ENCODE measurements around the gene GFI1B.
"Not testable (repeated sequence)": the region's sequence is repeated elsewhere in the genome, so short reads cannot be mapped to it uniquely, and the experiment has no call there.

Gene GFI1B

DNA sequence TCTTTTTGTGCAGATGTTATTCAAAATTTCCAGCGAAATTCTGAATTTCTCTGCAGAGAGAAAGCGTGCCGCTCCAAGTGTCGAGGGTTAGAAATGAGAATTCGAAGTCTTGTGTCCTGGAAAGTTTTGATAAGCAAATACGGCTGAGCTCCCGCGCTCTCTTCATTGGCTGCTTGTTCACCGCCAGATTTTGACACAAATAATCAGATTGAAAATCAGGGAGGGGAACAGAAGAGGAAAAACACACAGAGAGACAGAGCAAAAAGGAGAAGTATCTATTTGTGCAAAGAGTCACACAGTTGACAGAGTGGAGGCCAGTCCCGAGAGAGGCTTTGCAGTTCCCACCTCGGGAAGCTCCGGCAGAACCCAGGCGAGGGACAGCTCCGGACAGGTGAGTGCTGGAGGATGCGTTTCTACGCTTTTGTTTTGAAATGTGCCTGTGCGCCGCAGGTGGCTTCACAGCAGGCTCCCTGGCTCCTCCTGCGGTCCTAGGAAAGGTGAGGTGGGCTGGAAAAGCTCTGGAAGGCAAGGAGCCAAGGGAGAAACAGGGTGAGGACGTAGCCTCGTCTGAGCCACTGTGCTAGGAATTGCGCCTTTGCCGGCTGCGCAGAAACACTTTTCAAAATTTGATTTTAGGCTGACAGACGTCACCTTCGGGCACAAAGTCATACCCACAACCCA is at the start of gene GFI1B:
TSS of gene GFI1B (plus strand) at position 244 of the 681 bp plus-strand sequence. CDS start 7,985 bp downstream, outside the sequence.
- no peak for DNase-seq (ENCODE audit: low read depth in 2 of 2)

DNA sequence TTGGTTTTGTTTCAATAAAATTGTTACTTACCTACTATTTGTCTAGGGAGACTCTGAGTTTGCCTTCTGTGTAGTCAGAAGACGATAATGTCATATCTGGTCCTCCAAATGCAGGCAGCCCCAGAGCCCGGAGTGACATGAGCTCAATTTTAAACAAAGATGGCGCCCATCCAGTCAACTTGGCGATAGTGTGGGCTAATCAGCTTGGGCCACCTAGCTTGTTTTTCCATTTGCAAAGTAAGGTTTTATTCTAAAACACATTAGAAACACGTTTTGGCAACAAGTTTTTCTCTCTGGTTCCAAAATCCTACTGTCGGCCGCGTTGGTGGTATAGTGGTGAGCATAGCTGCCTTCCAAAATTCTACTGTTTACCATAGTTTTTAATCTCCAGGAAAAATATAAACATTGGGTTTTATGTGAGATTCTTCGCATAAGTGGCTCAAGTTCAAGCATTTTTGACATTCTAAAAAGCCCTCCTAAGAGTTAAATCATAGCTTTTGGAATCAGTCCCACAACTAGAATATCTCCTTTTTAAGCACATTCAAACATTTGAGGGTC is 47.2 kb upstream of the GFI1B start:
- DNase-seq (ENCODE audit: low read depth in 2 of 2), result no peak

GRCh38 chr9:132935026-132935425 is 43.5 kb upstream of the GFI1B start:
- no peak for DNase-seq (ENCODE audit: low read depth in 2 of 2)

- DNase-seq (ENCODE audit: low read depth in 2 of 2), result no peak
Measured at GRCh38 chr9:132937463-132937901, 41.0 kb upstream of the GFI1B start.

DNA sequence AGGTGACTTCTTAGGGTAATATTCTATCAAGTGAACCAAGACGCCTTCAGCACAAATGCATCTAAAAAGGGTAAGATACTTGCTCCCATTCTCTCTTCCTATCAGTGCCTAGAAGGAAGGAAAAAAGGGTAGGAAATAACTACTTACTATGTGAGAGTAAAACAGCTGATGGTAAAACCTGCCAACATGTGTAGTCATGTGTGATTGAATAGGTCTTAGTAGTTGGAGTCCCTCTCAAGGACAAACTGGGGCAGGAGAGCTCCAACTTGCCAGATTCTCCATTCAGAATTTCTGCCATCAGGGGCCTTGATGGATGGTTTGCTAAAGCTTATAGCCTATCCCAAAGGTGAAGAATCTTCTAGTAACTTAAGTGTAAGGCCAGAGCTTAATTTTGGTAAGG is 39.3 kb upstream of the GFI1B start:
- DNase-seq (ENCODE audit: low read depth in 2 of 2), result no peak

DNA sequence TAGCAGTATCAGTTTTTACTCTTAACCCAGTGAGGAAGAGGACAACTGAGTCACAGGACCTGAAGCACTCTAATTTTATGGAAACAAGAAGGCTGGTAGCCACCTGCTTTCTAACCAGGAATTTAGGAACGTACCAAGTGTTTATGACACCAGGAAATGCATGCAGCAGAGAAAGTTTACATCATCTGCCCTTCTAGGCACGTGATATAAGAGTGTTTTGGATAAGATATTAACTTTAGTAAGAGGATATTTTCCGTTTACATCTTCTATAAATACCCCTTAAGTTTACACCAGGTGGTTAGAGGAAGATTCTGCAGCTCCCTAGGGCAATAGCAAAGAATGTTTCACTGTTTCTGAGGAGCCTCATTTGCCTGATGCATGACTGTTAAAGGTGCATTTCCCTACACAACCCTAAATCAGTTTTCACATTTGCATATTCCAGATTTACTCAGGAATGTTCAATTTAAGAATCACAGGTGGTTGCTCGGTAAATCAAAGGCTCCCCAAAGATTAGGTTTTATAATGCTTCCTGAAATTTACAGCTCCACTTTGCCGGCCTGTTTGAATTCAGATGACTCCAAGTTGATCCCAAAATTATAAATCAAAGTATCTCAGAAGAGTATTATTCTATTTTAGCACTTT is 35.8 kb upstream of the GFI1B start:
- DNase-seq (ENCODE audit: low read depth in 2 of 2), result no peak

- no peak for DNase-seq (ENCODE audit: low read depth in 2 of 2)
Measured at GRCh38 chr9:132943651-132944293, 34.7 kb upstream of the GFI1B start.

- DNase-seq (ENCODE audit: low read depth in 2 of 2), result peak; percentile 97 to 98
Measured at GRCh38 chr9:132944294-132945185, 34.0 kb upstream of the GFI1B start, which contains the start of gene TSC1. Gene TSC1, minus strand, starts transcription at chr9:132944616. Its CDS starts 15,744 bp downstream, at chr9:132928872.

DNA sequence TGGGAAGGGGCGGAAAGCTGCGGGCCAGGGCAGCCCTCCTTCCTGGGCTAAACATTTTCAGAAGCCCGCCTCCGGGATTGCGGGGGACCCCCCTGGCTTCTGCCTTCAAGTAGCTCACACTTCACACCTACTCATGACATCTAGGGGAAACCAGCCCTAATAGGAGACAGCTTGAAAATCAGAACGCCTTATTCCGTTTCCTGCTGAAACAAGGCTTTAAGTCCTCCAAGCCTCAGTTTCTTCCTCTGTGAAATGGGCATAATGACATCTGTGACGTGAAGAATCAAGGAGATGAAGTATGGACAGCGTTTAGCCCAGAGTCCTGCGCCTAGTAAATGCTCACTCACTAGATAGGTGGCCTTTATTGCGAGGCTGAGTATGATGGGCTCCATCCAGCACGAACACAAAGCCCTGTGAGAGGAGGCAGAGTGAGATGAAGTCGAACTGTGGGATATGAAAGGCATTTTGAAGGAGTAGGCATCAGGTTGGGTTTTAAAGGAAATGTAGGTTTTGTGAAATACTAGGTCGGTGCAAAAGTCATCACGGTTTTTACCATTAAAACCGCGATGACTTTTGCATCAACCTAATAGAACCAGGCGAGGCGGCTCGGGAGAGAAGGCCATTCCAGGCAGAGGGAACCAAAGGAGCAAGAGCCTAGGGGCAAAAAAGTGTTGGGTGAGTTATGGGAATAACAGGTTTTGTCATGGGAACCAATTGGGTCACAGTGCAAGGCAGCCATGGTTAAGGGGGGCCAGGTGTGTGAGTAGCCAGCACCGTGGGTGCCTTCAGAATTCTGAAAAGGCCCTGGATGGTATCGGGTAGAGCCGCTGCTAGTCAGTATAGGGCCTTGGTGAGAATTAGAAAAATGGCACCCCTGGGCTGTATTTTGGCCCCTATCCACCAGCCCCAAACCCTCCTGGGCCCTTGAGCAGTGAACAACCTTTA is 33.0 kb upstream of the GFI1B start:
- peak in 1 of 2 donors; percentile 1 for DNase-seq (ENCODE audit: low read depth in 2 of 2)

GRCh38 chr9:132946211-132946610 is 32.3 kb upstream of the GFI1B start:
- DNase-seq (ENCODE audit: low read depth in 2 of 2), result no peak

DNA sequence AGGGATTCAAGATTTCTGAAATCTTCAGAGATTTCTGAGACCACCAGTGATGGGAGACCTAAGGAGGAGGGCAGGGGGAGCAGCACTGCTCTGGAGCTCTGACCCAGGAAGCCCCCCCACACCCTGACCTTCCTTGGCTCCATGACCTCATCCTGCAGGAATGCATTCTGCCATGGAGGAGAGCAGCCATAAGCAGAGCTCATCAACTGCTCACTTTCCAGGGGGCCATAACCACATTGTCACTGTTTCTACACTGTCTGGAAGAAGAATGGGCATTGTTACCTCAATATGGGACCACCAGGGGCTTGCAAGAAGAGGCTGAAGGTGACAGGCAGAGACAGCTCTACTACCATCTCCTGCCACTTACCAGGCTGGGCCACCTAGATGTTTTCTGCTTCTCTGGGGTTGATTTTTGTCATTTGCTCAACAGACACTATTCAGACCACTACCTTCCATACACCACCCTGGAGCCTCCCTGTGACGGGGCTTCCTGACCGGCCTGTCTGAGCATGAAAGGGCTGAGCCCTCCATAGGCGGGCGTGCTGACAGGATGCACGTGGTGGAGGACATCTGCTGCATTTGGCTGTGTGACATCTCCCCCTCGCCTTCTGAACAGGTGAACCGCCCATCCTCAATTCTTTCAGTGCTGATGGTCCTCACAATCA is 31.7 kb upstream of the GFI1B start:
- DNase-seq (ENCODE audit: low read depth in 2 of 2), result no peak

DNA sequence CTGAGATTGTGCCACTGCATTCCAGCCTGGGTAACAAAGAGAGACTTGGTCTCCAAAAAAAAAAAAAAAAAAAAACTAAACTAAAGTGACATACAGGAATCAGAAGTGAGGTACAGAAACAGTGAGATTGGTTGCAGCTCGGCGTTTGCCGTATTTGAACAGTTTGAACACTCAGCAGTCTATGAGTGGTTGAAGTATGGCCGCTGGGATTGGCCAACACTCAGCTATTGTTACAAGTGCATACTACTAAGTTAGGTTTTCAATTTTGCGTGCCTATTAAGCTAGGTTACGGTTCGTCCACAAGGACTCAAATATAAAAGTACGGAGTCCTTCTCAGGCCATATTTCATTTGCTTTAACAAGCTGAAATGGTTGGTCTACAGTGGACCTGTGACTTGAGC is 30.7 kb upstream of the GFI1B start:
- no peak for DNase-seq (ENCODE audit: low read depth in 2 of 2)

DNA sequence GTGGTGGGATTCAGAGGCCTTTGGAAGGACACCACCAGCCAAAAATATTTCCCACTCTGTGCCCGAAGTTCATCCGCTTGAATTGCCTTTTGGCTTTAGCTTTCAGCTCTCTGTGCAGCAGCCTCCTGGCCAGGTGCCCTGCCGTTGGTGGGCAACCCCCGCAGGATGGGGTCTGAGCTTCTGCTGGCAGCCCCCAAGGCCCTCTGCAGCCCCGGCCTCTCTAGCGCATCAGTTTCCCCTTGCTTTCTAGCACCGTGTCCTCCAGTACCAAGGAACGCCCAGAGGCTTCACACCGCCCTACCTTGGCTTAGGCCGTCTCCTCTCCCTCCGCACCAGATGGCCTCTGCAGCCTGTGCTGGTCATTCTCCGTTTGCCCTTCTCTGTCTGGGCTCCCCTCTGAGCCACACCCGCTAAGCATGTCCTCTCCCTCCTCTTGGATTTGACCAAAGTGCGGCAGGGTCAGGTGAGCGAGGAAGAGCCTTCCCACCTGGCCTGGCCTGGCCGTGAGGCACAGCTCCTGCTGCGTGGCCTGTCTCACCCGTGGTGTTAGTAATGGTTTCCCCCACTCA is 29.9 kb upstream of the GFI1B start:
- no peak for DNase-seq (ENCODE audit: low read depth in 2 of 2)

DNA sequence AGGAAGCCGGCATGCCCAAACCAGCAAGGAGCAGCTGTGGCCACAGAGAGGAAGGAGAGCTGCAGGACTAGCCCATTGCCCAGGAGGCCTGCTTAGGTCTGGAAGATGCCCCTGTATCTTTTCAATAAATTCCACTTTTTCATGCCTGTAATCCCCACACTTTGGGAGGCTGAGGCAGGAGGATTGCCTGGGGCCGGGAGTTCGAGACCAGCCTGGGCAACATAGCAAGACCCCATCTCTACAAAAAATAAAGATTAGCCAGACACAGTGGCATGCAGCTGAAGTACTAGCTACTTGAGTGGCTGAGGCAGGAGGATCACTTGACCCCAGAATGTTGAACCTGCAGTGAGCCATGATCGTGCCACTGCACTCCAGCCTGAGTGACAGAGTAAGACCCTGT is 28.8 kb upstream of the GFI1B start:
- DNase-seq (ENCODE audit: low read depth in 2 of 2), result no peak

- DNase-seq (ENCODE audit: low read depth in 2 of 2), result no peak
Measured at GRCh38 chr9:132955123-132955522, 23.4 kb upstream of the GFI1B start.

GRCh38 chr9:132955768-132956167 is 22.7 kb upstream of the GFI1B start:
- DNase-seq (ENCODE audit: low read depth in 2 of 2), result no peak

DNA sequence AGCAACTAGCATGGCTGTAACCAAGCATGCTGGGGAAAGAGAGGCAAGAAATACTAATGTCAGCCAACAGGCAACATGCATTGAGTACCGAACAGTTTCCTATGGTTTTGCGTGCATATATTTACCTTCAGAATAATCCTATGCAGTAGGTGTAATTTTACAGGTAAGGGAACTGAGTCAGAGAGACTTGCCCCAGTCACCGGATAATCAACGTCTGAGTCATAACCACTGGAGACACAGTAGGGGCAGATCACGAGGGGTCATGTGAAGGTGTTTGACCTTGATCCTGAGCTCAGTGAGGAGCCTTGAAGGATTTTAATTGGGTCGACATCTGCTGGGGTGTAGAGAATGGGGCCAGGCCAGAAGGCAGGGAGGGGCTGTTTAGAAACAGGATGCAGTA is 20.7 kb upstream of the GFI1B start:
- no peak for DNase-seq (ENCODE audit: low read depth in 2 of 2)

DNA sequence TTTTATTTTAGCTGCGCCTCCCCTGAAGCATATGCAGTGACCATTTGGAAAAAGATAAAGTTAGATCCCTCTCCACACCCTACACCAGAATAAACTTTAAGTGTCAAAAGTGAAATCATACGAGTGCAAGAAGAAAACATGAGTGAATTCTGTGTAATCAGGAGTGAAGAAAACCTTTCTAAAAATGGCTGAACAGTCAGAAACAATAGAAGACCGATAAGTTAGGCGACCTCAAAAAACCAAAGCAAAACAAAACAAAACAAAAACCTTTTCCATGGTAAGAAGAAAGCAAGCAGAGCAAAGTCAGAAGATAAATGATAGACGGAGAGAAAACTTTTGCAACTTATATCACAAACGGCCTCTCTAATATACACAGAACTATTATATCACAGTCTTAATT is 17.5 kb upstream of the GFI1B start:
- DNase-seq (ENCODE audit: low read depth in 2 of 2), result no peak

GRCh38 chr9:132965478-132965877 is 13.0 kb upstream of the GFI1B start:
- DNase-seq (ENCODE audit: low read depth in 2 of 2), result no peak

DNA sequence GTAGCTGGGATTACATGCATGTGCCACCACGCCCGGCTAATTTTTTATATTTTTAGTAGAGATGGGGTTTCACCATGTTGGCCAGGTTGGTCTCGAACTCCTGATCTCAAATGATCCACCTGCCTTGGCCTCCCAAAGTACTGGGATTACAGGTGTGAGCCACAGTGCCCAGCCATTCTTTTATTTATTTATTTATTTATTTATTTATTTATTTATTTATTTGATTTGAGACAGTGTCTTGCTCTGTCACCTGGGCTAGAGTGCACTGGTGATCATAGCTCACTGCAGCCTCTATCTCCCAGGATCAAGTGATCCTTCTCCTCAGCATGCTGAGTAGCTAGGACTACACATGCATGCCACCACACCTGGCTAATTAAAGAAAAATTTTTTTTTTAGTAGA is 10.6 kb upstream of the GFI1B start:
- DNase-seq (ENCODE audit: low read depth in 2 of 2), result not testable (repeated sequence)

Measured in stimulated activated CD8-positive, alpha-beta memory T cell treated with anti-CD3 and anti-CD28 coated beads, Interleukin-2, amount 100 ng/mL, for 1 hour (primary cell).